Caco-2 (cell line): Measurements from ENCODE around the gene EPHX1. TPM values are rescaled to one million over a fixed set of nuclear protein-coding genes. Genes with fewer than 3 reads are reported as not detected.
"Not testable (repeated sequence)": the region's sequence is repeated elsewhere in the genome, so short reads cannot be mapped to it uniquely, and the experiment has no call there.

ENCODE experiments used
- BruUV-seq: library from RNA; stranded (reverse); fragments of 400-500 nt; replicated peaks from 2 replicates; lab custom pipeline; 2021; lab: Mats Ljungman, UMichigan
- CTCF ChIA-PET: fragments of 300-600 bp; sonication (Branson Sonifier 250); formaldehyde crosslinking; loops from one replicate; lab custom pipeline; 2022; ENCODE audit warnings: antibody characterized with exemption; lab: Charles Lee
- POLR2A ChIA-PET: fragments of 300-600 bp; sonication (Branson Sonifier 250); formaldehyde crosslinking; loops from one replicate; lab custom pipeline; 2022; ENCODE audit warnings: antibody characterized with exemption; lab: Charles Lee
- DNase-seq, 2 experiments: peaks; one replicate each; pipeline versions ENCODE4 v3.0.0 to v3.0.0-alpha.2; 2020 to 2022
- H3K27me3 ChIP-seq: replicated peaks from 2 replicates; pipeline ENCODE4 v1.6.0; 2011; ENCODE audit warnings: low read length; ENCODE audit not compliant: control insufficient read depth, insufficient read depth
- H3K36me3 ChIP-seq: 2 replicates; pipeline ENCODE4 v1.5.1; 2011; ENCODE audit warnings: low read length; ENCODE audit not compliant: control insufficient read depth, insufficient read depth
- H3K4me1 ChIP-seq: fragments of 250-450 bp; sonication (Bioruptor Pico); 2 replicates; pipeline ENCODE4 v1.5.1; 2020; ENCODE audit warnings: mild to moderate bottlenecking
- H3K4me3 ChIP-seq: 2 replicates; pipeline ENCODE4 v1.5.1; 2011; ENCODE audit warnings: low read depth, mild to moderate bottlenecking, control low read depth, low read length
- H3K9me3 ChIP-seq: fragments of 250-450 bp; sonication (Bioruptor Pico); 2 replicates; pipeline ENCODE4 v1.5.1; 2020; ENCODE audit warnings: mild to moderate bottlenecking, moderate library complexity
- H3K27ac Mint-ChIP-seq: one replicate; pipeline ENCODE4 v1.8.0; 2022; ENCODE audit warnings: mixed read lengths; ENCODE audit not compliant: unreplicated experiment
- H3K27me3 Mint-ChIP-seq: one replicate; pipeline ENCODE4 v1.8.0; 2022; ENCODE audit warnings: mixed read lengths; ENCODE audit not compliant: insufficient read depth, unreplicated experiment
- H3K36me3 Mint-ChIP-seq: one replicate; pipeline ENCODE4 v1.8.0; 2022; ENCODE audit warnings: mild to moderate bottlenecking, mixed read lengths; ENCODE audit not compliant: insufficient read depth, unreplicated experiment
- H3K4me1 Mint-ChIP-seq: one replicate; pipeline ENCODE4 v1.8.0; 2022; ENCODE audit warnings: low read depth, mixed read lengths; ENCODE audit not compliant: unreplicated experiment
- H3K4me3 Mint-ChIP-seq: one replicate; pipeline ENCODE4 v1.8.0; 2022; ENCODE audit warnings: mild to moderate bottlenecking, moderate library complexity, mixed read lengths; ENCODE audit not compliant: unreplicated experiment
- H3K9me3 Mint-ChIP-seq: one replicate; pipeline ENCODE4 v1.8.0; 2022; ENCODE audit warnings: mixed read lengths; ENCODE audit not compliant: unreplicated experiment
- intact Hi-C: fragments of 100-400 bp; cut with micrococcal nuclease; formaldehyde crosslinking; loops from one replicate; pipeline ENCODE4 v1.10.0; 2022; ENCODE audit not compliant: unreplicated experiment
- total RNA-seq: library from RNA; stranded (reverse); gene quantifications from 2 replicates; pipeline ENCODE4 v1.2.3, GENCODE V29; 2022
- TF ChIP-seq, protein P1 (sequence below), 2 experiments: fragments of 200-600 bp in 1 of 2; IDR thresholded peaks; 1 replicate in 1 of 2; 2 replicates in 1 of 2; pipeline versions ENCODE4 v1.5.1 to v1.8.0; 2011 to 2022; ENCODE audit warnings: antibody characterized with exemption in 1 of 2, control low read depth in 1 of 2, inconsistent platforms in 1 of 2, low read depth in 1 of 2, low read length in 1 of 2, mild to moderate bottlenecking in 1 of 2, moderate library complexity in 1 of 2; ENCODE audit not compliant: insufficient read depth in 1 of 2, severe bottlenecking in 1 of 2, unreplicated experiment in 1 of 2

Gene EPHX1
- total RNA-seq, 1 experiment from 2014 or later: 88.5 TPM

DNA sequence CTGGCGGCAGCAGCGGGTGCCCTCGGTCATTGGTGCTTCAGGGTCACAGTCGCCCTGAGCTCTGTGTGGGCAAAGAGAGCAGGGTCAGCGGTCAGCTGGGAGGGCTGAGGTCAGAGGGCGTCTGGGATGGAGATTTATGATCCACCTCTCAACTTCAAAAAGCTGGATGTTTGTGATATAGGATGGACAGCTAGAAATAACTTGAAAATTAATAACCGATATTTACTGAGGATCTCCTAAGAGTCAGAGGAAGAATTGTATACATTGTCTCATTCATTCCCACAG lies 77.0 kb downstream of the EPHX1 start:
- H3K27me3 Mint-ChIP-seq: no peaks in the 10 kb centered on the region
- Histone ChIP-seq H3K9me3 (no peaks in the 10 kb centered on the region), H3K4me3 (no peak overlapping the region), H3K27me3 (no peaks in the 10 kb centered on the region), H3K4me1 (peaks cover 16% of the 10 kb centered on the region; the same call in 1 of the 2 replicates), H3K36me3 (no peaks in the 10 kb centered on the region)
- no TSS peak for BruUV-seq
- DNase-seq: no peak
- TF ChIP-seq, protein P1, sequence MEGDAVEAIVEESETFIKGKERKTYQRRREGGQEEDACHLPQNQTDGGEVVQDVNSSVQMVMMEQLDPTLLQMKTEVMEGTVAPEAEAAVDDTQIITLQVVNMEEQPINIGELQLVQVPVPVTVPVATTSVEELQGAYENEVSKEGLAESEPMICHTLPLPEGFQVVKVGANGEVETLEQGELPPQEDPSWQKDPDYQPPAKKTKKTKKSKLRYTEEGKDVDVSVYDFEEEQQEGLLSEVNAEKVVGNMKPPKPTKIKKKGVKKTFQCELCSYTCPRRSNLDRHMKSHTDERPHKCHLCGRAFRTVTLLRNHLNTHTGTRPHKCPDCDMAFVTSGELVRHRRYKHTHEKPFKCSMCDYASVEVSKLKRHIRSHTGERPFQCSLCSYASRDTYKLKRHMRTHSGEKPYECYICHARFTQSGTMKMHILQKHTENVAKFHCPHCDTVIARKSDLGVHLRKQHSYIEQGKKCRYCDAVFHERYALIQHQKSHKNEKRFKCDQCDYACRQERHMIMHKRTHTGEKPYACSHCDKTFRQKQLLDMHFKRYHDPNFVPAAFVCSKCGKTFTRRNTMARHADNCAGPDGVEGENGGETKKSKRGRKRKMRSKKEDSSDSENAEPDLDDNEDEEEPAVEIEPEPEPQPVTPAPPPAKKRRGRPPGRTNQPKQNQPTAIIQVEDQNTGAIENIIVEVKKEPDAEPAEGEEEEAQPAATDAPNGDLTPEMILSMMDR (IDR thresholded peaks at IDR 0.05; ENCODE audit: insufficient read depth in 1 of 2, low read depth in 1 of 2, low read length in 1 of 2, severe bottlenecking in 1 of 2, unreplicated experiment in 1 of 2): no peak
- no peak overlapping the region for H3K4me3 Mint-ChIP-seq
- H3K9me3 Mint-ChIP-seq: no peaks in the 10 kb centered on the region
- intact Hi-C loops: no loop called here
- ChIA-PET POLR2A (no interaction called here), CTCF (no interaction called here)
- H3K27ac Mint-ChIP-seq: no peak overlapping the region
- peaks cover 6% of the 10 kb centered on the region for H3K36me3 Mint-ChIP-seq
- peaks cover 10% of the 10 kb centered on the region for H3K4me1 Mint-ChIP-seq

DNA sequence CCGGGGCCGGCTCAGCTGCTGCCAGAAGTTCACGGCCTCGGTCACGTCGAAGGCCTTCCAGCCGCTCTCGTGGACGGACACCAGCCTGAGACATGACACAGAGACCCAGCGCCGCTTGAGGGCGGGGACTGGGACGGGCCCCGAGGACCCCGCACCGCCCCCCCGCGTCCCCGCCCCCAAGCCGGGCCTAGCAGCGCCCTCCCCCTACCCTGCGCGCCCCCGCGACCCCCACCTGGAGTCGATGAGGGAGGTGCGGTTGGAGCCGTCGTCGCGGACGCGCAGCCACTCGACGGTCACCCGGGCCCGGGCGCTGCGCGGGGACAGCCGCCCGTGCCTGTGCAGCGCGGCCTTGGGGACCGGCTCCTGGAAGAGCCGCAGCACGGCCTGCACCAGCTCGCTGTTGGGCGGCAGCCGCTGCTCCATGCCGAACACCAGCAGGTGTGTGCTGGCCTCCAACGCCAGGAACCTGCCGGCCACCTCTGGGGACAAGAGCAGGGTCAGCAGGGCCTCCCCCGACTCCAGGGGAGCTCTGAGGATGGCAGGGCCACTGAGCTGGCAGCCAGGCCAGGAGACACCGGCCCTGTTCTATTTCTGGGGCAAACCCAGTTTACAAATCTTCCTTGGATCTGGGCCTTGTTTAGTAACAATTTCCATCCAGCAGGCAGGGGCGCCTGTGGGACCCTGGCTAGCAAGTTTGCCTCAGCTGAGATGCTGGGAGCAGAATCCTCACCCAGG lies 77.8 kb downstream of the EPHX1 start:
- POLR2A ChIA-PET: not testable (repeated sequence)

DNA sequence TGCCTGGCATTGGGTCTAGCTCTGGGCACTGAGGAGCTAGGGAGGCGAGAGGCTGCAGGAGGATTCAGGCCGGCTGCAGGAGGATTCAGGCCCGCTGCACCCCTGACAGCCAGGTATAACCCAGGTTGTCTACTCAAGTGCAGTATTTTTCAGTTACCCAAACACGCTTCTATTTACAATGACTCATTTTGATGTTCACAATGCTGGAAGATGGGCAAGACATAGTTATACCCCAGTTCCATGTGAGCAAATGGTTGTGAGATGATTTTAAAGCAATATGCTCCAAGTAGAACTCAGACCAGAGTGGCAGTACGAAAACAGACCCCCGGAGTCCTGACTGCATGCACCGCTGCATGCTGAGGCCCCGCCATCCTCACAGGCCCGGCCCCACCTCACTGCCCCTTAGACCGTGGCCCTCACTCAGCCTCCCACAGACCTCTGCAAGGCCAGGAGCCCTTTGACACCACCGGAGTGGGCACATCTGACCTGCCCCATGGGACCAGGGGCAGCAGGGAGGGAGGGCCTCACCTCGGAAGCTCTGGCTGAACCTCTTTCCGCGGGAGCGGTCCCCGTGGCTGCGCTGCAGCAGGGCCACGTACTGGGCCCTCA lies 78.5 kb downstream of the EPHX1 start:
- H3K9me3 Mint-ChIP-seq: no peaks in the 10 kb centered on the region
- H3K36me3 ChIP-seq: no peaks in the 10 kb centered on the region
- intact Hi-C loops: no loop called here
- peaks cover under 1% of the 10 kb centered on the region for H3K36me3 Mint-ChIP-seq
- H3K4me1 Mint-ChIP-seq: peaks cover 7% of the 10 kb centered on the region
- no TSS peak for BruUV-seq
- H3K27ac Mint-ChIP-seq: no peak overlapping the region
- no peaks in the 10 kb centered on the region for H3K27me3 Mint-ChIP-seq
- H3K4me1 ChIP-seq: peaks cover 16% of the 10 kb centered on the region; the same call in 1 of the 2 replicates
- no peak overlapping the region for H3K4me3 ChIP-seq
- no peak for DNase-seq
- no peaks in the 10 kb centered on the region for H3K27me3 ChIP-seq
- no peak overlapping the region for H3K4me3 Mint-ChIP-seq
- POLR2A ChIA-PET: no interaction called here
- TF ChIP-seq, protein P1 (IDR thresholded peaks at IDR 0.05; ENCODE audit: insufficient read depth in 1 of 2, low read depth in 1 of 2, low read length in 1 of 2, severe bottlenecking in 1 of 2, unreplicated experiment in 1 of 2): no peak
- no peaks in the 10 kb centered on the region for H3K9me3 ChIP-seq
- CTCF ChIA-PET: interaction anchor here (0.6 kb wide), 1 partner anchor 36 kb away, joined by 5 read pairs; no protein-coding TSS in a partner anchor

More for the DNA sequence above, 77.8 kb downstream of the EPHX1 start:
- CTCF ChIA-PET, BruUV-seq, H3K9me3 Mint-ChIP-seq, H3K27me3 Mint-ChIP-seq, H3K4me3 ChIP-seq, H3K36me3 ChIP-seq, H3K27me3 ChIP-seq, H3K36me3 Mint-ChIP-seq, H3K4me3 Mint-ChIP-seq, H3K27ac Mint-ChIP-seq, DNase-seq, H3K9me3 ChIP-seq, intact Hi-C loops: not testable (repeated sequence)
- peaks cover 16% of the 10 kb centered on the region; the same call in 1 of the 2 replicates for H3K4me1 ChIP-seq
- H3K4me1 Mint-ChIP-seq: peaks cover 10% of the 10 kb centered on the region
